ENCODE measurements around the gene TENM4.

TENM4 gene

DNA sequence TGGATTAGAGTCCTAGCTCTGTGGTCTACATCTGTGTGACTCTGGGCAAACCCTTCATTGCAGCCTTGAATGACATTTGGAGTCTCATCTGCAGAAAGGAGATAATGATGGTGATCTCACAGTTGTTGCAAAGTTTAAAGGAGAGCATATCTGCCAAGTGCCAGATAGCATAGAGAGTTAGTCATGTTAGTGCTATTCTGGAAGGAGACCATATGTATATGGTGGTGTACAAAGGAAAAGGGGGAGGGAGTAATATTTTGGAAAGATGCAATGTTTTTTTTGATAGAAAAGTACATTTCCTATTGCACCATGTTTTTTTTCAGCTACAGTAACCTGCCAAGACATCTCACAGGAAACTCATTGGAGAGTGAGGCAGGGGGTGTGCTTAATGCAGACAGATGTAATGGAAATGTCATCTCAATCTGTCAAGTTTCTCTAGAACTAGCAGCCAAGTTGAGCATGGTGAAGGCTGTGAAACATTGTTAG, 774.1 kb downstream of the TENM4 start:
- DNase-seq, result no peak

DNA sequence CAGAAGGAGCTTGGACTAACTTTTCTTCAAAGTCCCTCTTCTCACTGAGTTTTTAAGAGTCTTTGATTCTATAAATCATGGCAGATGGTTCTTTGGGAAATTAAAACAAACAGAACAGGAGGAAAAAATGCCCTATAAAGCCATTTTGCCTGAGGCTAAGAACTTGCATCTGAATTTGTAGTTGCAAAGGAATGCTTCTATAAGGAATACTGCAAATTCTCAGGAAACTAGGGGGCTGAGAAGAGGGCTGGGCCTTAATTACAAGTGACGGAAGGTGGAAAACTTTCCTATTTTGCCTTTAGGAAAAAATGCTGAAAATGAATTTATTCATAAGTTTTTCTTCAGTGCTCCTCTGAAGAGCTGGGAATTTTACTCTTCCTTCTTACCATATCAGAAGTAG, 776.2 kb downstream of the TENM4 start:
- DNase-seq, result no peak

DNA sequence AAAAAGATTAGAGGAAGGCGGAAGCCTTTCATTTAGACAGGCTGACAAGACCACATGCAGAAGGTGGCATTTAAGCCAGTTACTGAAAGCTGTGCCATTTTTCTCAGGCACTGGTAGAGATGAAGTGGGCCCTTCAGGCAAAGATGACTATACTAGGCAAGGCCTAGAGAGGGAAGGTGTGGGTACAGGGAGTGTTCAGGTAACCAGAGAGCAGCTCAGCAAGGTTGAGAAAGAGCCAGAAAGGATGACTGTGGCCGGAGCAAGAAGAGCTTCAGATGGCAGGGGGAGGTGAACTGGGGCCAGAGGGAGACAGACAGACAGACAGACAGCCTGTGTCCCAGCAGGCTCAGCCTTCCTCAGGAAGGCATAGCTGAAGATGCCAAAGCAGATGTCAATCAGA, 778.0 kb downstream of the TENM4 start:
- DNase-seq, result no peak

DNA sequence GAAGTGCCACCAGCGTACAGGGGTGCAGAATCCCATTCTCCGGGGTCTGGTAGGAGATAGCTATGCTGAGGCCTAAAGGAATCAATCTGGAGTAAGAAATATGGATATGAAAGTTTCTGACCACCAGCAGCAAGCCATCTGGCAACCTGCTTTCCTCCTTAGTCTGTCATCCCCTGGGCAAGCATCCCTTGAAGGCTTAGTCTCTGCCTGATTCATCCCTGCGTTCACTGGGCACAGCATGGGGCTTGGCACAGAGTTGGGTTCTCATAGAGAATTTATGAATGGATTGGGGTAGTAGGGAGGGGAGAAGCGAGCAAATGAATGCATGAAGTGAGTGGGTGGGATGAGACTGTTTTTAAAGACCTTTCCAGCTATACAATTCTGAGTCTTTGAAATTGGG, 780.4 kb downstream of the TENM4 start:
- DNase-seq, result no peak

DNA sequence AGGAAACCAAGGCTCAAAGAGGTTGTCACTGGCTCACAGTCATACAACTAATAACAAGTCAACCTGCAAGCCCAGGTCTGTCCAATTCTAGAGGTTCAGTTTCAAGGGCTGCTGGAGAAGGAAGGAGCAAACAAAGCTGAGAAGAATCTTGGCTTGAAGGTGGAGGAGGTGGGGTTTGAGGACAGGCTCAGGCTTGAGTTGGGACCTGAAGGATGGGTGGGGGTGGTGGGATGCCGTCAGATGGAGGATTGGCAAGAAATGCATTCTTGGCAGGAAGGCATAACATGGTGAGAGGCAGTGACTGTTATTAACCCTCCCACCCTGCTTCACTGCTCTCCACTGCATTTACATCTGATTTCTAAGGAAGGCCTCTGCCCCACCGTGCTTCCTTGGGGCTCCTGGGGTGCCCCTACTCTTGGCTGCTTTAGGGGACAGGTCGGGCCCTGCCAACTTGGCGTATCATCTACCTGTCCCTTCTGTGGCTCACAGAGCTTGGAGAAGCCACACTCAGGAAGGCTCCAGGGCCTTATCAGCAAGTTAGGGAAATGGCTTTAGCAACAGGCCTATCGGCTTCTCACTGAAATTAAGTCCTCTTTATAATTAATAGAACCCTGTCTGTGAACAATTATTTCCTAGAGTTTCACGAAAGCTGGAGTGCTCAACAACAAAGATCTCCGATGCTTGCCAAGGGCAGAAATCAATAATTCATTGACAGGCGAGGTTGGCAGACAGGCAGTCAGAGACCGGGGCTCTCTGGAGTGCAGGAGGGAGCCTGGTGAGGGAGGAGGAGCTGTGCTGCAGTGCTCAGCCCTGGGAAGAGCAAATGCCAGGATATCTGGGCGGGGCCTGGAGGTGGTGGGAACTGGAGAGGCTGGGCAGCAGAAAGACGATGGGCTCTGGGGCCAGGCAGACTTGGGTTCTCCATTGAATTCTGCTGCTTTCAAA, 781.2 kb downstream of the TENM4 start:
- no peak for DNase-seq

- DNase-seq, result no peak
Observed at GRCh38 chr11:78657968-78658839, 782.6 kb downstream of the TENM4 start.

DNA sequence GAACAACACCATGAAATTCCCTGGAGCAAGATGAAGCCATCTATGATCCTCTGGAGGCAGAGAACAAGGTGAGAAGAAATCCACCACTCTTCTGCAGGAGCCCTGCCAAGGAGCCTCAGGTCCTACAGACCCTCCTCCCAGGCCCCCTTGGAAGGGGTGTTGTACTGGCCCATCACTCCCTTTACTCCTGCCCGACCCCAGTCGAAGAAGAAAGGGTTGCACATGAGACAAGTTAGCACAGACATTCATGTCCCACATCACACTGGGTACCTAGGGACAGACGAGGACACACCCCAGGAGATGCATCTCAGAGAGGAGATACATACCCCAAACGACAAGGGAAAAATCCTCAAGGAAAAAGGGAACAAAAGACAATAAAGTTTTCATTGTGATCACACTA, 783.4 kb downstream of the TENM4 start:
- no peak for DNase-seq

DNA sequence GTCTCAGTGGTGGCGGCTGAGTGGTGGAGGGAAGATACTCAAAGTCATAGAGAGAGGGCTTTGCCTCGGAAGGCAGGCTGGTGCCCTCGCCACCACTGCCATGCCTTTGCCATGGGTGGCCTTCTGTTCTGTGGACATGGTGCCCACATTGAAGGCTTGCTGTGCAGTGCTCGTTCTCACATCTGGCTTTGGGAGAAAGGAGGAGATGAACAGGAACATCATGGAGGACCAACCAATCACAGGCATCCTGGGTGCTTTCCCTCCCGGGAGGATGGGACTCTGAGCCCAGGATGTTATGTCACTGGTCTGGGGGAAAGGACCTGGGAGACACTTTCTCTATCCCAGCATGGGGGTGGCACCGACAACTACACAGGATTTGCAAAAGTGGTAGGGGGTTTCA, 783.8 kb downstream of the TENM4 start:
- DNase-seq, result no peak

- no peak for DNase-seq
Observed at GRCh38 chr11:78656327-78656726, 784.5 kb downstream of the TENM4 start.

GRCh38 chr11:78655561-78655960, 785.3 kb downstream of the TENM4 start:
- no peak for DNase-seq

- DNase-seq, result no peak
Observed at GRCh38 chr11:78654866-78655265, 786.0 kb downstream of the TENM4 start.

- no peak for DNase-seq
Observed at GRCh38 chr11:78654071-78654470, 786.8 kb downstream of the TENM4 start.

- DNase-seq, result no peak
Observed at GRCh38 chr11:78653294-78653909, 787.4 kb downstream of the TENM4 start.

DNA sequence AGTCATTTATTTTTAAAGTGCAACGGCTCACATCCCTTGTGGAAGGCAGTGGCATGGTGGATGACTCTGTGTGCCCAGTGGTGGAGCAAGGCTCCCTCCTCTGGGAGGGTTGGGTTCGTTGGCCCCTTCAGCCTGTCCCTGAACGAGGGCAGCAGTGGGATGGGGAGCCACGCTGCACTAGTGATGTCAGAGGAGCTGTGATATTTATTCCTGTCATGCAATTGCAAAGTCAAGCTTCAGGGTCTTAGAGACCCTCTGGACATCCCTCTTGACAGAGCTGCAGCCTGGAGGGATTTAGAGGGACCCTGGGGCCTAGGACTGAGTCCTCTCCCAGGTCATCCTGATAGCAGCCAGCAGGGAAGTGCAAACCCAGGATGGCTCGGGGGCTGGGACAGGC, 788.0 kb downstream of the TENM4 start:
- DNase-seq, result no peak

DNA sequence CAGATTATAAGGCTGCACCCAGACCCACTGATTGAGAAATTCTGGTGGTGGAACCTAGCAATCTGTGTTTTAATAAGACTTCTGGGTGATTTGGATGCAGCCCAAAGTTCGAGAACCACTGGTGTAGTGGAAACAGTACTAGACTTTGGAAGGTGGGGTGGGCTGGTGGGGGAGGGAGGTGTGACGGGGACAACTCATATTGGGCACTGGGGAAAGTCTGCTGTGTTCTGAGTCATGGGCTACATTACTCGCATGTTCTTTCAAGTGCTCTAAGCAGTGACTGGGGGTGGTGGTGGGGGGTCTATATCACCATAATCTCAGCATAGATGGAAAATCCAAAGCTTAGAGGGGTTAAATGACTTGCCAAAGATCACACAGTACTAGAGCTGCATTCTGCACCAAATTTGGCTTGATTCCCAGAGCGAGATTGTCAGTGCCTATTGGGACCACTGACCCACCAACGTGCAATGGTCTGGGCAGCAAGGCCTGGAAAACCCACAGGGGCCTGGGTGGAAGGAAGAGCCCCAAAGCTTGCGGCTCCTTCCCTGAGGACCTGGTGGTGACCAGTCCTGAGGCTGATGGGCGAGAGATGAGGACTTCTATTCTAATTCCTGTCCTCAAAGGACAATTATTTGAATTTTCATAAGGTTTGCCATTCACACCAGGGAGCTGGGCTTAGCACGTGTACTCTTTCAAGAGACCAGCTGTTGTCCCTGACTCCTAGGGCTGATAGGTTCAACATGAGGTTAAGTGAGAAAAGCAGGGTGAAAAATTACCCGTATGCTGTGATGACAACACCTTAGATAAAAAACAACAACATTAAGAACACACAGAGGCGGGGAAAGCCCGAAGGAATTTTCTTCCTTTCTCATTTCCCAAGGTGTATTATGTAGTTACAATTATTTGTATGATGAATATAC, 788.6 kb downstream of the TENM4 start:
- no peak for DNase-seq

DNA sequence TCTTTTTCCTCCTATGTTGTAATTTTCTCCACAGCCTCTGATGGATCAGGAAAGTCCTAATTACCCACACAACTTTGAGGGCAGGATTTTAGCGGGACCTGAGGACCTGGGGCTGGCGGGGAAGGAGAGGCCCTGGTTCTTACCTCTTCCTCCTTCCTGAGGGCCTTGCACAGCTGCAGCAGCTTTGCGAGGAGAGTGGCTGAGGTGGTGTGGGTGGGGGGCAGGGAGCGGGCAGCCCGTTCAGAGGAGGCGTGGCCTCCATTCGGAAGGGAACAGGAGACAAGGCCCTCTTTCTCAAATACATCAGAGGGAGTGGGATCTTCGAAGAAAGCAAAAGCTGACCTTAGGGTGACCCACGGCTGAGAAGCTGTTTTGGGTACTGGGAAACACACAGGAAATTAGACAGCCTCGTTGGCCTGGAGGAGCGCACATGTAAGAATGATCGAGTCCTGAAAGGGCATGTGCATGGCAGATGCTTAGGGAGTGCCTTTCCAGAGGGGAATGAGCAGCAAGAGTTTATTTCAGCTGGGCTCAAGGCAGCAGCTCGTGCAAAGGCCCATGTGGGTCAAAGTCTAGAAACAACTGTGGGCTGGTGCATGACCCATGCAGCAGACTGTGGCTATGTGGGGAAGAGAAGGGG, 789.6 kb downstream of the TENM4 start:
- no peak for DNase-seq

DNA sequence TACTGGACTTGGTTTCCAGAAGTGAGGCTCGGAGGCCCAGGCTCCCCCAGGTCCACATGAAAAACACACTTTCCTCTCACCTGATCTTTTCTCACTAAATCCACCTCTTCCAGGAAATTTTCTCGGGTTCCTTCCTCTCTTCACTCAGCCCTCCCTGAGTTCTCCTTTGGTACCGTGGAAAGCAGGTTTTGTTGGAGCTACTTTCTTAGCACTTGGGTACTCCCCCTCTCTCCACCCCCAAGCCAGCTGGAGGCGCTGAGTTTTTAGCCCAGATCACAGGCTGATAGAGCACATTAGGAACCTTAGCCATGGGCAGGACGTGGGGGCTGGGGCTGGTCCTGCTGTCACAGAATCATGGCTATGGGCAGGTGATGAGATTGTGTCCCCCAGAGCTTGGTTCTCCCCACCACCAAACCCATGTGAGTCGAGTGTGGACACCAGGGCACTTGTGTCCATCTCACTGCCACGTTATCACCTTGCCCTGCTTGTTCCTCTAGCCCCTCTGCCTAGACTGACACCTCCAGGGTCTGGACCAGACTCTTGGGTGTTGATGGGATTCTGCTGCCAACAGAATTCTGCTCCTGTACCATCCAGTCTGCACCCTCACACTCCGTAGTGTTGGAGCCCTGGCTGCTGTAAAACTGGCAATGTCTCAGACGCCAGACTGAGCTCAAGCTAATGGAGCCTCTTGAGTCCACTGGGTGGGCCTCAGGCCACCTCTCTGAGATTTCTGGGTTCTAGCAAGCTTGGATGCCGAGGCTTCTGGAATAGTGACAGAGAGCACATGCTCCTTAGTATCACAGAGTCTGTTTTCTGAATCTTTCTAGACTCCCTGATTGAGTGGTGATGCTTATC, 791.2 kb downstream of the TENM4 start:
- no peak for DNase-seq

- DNase-seq, result no peak
Observed at GRCh38 chr11:78647986-78648875, 792.6 kb downstream of the TENM4 start.

DNA sequence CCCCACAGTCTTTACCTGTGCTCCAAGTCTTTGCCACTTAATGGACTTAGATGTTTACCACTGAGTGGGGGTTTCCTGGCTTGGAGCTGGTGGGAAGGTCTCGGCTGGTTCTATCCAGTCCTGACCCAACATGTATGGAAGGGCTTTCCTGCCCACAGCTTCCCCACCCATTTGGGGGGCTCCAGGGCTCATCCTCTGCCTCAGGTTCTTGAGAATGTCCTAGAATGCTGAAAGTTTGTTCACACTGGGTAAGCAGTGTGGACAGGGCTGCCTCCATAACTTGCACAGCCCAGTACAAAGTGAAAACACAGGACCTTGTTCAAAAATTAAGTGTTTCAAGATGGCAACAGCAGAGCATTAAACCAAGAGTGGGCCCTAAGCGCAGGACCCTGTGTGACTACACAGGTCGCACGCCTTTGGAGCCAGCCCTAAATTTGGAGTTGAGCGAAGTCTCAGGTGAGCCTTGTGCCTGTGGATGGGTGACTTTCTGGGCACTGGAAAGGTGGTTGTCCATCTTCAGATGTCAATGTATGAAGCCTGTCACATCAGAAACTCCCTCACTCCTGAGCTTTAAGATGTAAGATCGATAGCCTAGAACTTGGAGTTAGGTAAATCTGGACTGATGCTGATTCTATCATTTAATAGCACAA, 793.4 kb downstream of the TENM4 start:
- DNase-seq, result no peak
